ENCODE results near the gene INTS11.
A peak's percentile ranks its signal among the peaks of the same experiment; 100 is the strongest.

The INTS11 gene

GRCh38 chr1:1336931-1337792 lies 12.7 kb upstream of the INTS11 start:
- ATAC-seq (replicated peaks; ENCODE audit: extremely low read depth, poor library complexity, severe bottlenecking) (no peak), DNase-seq (ENCODE audit: low spot score in 2 of 2) (no peak)
- no peaks in the 10 kb centered on the region for H3K4me1 Mint-ChIP-seq
- peak overlapping the region; percentile 29 for H3K27ac Mint-ChIP-seq (ENCODE audit: low read depth)
- H3K27me3 Mint-ChIP-seq = no peaks in the 10 kb centered on the region
- H3K36me3 Mint-ChIP-seq (ENCODE audit: insufficient read depth) = peaks cover 10% of the 10 kb centered on the region
- no peak overlapping the region for H3K4me3 Mint-ChIP-seq
- H3K9me3 Mint-ChIP-seq = no peaks in the 10 kb centered on the region

GRCh38 chr1:1336446-1336845 lies 12.0 kb upstream of the INTS11 start:
- Mint-ChIP-seq H3K27me3 (no peaks in the 10 kb centered on the region), H3K4me1 (no peaks in the 10 kb centered on the region), H3K4me3 (no peak overlapping the region), H3K36me3 (ENCODE audit: insufficient read depth) (peaks cover 10% of the 10 kb centered on the region), H3K9me3 (no peaks in the 10 kb centered on the region), H3K27ac (ENCODE audit: low read depth) (no peak overlapping the region)
- ATAC-seq (replicated peaks; ENCODE audit: extremely low read depth, poor library complexity, severe bottlenecking) (no peak), DNase-seq (ENCODE audit: low spot score in 2 of 2) (no peak)

- no peak for ATAC-seq (replicated peaks; ENCODE audit: extremely low read depth, poor library complexity, severe bottlenecking)
- Mint-ChIP-seq H3K9me3 (no peaks in the 10 kb centered on the region), H3K4me1 (no peaks in the 10 kb centered on the region), H3K27ac (ENCODE audit: low read depth) (no peak overlapping the region), H3K27me3 (no peaks in the 10 kb centered on the region), H3K4me3 (no peak overlapping the region), H3K36me3 (ENCODE audit: insufficient read depth) (peaks cover 8% of the 10 kb centered on the region)
- no peak for DNase-seq (ENCODE audit: low spot score in 2 of 2)
These were observed 11.4 kb upstream of the INTS11 start for GRCh38 chr1:1335792-1336248.

GRCh38 chr1:1335283-1335682 lies 10.8 kb upstream of the INTS11 start:
- Mint-ChIP-seq H3K9me3 (no peaks in the 10 kb centered on the region), H3K4me3 (no peak overlapping the region), H3K27me3 (no peaks in the 10 kb centered on the region), H3K4me1 (no peaks in the 10 kb centered on the region), H3K36me3 (ENCODE audit: insufficient read depth) (peaks cover 8% of the 10 kb centered on the region), H3K27ac (ENCODE audit: low read depth) (no peak overlapping the region)
- no peak for DNase-seq (ENCODE audit: low spot score in 2 of 2)
- ATAC-seq (replicated peaks; ENCODE audit: extremely low read depth, poor library complexity, severe bottlenecking) = no peak

- no peaks in the 10 kb centered on the region for H3K27me3 Mint-ChIP-seq
- H3K4me3 Mint-ChIP-seq = no peak overlapping the region
- ATAC-seq (replicated peaks; ENCODE audit: extremely low read depth, poor library complexity, severe bottlenecking) = no peak
- H3K27ac Mint-ChIP-seq (ENCODE audit: low read depth) = no peak overlapping the region
- H3K9me3 Mint-ChIP-seq = no peaks in the 10 kb centered on the region
- no peak for DNase-seq (ENCODE audit: low spot score in 2 of 2)
- peaks cover 8% of the 10 kb centered on the region for H3K36me3 Mint-ChIP-seq (ENCODE audit: insufficient read depth)
- no peaks in the 10 kb centered on the region for H3K4me1 Mint-ChIP-seq
These were observed 10.4 kb upstream of the INTS11 start for GRCh38 chr1:1334835-1335234.

GRCh38 chr1:1333551-1334241 lies 9.2 kb upstream of the INTS11 start:
- H3K4me3 Mint-ChIP-seq = no peak overlapping the region
- ATAC-seq (replicated peaks; ENCODE audit: extremely low read depth, poor library complexity, severe bottlenecking) (no peak), DNase-seq (ENCODE audit: low spot score in 2 of 2) (no peak)
- peaks cover 8% of the 10 kb centered on the region for H3K36me3 Mint-ChIP-seq (ENCODE audit: insufficient read depth)
- no peaks in the 10 kb centered on the region for H3K27me3 Mint-ChIP-seq
- no peak overlapping the region for H3K27ac Mint-ChIP-seq (ENCODE audit: low read depth)
- H3K9me3 Mint-ChIP-seq = no peaks in the 10 kb centered on the region
- H3K4me1 Mint-ChIP-seq = no peaks in the 10 kb centered on the region

GRCh38 chr1:1332774-1333480 lies 8.5 kb upstream of the INTS11 start:
- peaks cover 5% of the 10 kb centered on the region for H3K36me3 Mint-ChIP-seq (ENCODE audit: insufficient read depth)
- no peak for ATAC-seq (replicated peaks; ENCODE audit: extremely low read depth, poor library complexity, severe bottlenecking)

GRCh38 chr1:1332031-1332755 lies 7.7 kb upstream of the INTS11 start:
- H3K27me3 Mint-ChIP-seq = no peaks in the 10 kb centered on the region
- H3K36me3 Mint-ChIP-seq (ENCODE audit: insufficient read depth) = peaks cover 7% of the 10 kb centered on the region
- H3K9me3 Mint-ChIP-seq = no peaks in the 10 kb centered on the region
- DNase-seq (ENCODE audit: low spot score in 2 of 2) (no peak), ATAC-seq (replicated peaks; ENCODE audit: extremely low read depth, poor library complexity, severe bottlenecking) (no peak)
- no peaks in the 10 kb centered on the region for H3K4me1 Mint-ChIP-seq
- H3K27ac Mint-ChIP-seq (ENCODE audit: low read depth) = no peak overlapping the region
- H3K4me3 Mint-ChIP-seq = no peak overlapping the region

More at GRCh38 chr1:1332774-1333480, 8.5 kb upstream of the INTS11 start:
- no peak for DNase-seq (ENCODE audit: low spot score in 2 of 2)
- no peaks in the 10 kb centered on the region for H3K9me3 Mint-ChIP-seq
- H3K27ac Mint-ChIP-seq (ENCODE audit: low read depth) = no peak overlapping the region
- H3K4me3 Mint-ChIP-seq = no peak overlapping the region
- H3K4me1 Mint-ChIP-seq = no peaks in the 10 kb centered on the region
- H3K27me3 Mint-ChIP-seq = no peaks in the 10 kb centered on the region

GRCh38 chr1:1331068-1331965 lies 6.9 kb upstream of the INTS11 start, which contains the start of gene TAS1R3:
Gene TAS1R3 (plus strand): TSS chr1:1331280. CDS start chr1:1331346, 66 bp downstream.
- H3K27ac Mint-ChIP-seq (ENCODE audit: low read depth) = no peak within 1 kb of the TSS
- H3K27me3 Mint-ChIP-seq = no peaks in the 10 kb centered on the region
- no peak within 1 kb of the TSS for H3K4me3 Mint-ChIP-seq
- no peak for ATAC-seq (replicated peaks; ENCODE audit: extremely low read depth, poor library complexity, severe bottlenecking)
- H3K9me3 Mint-ChIP-seq = no peaks in the 10 kb centered on the region
- H3K4me1 Mint-ChIP-seq = peaks cover 2% of the 10 kb centered on the region
- peaks cover 7% of the 10 kb centered on the region for H3K36me3 Mint-ChIP-seq (ENCODE audit: insufficient read depth)
- no peak for DNase-seq (ENCODE audit: low spot score in 2 of 2)

- H3K9me3 Mint-ChIP-seq = no peaks in the 10 kb centered on the region
These were observed 6.1 kb upstream of the INTS11 start for GRCh38 chr1:1330366-1331067.

More at GRCh38 chr1:1330366-1331067, 6.1 kb upstream of the INTS11 start:
- H3K4me1 Mint-ChIP-seq = peaks cover 6% of the 10 kb centered on the region
- no peak overlapping the region for H3K4me3 Mint-ChIP-seq
- no peak overlapping the region for H3K27ac Mint-ChIP-seq (ENCODE audit: low read depth)
- no peak for ATAC-seq (replicated peaks; ENCODE audit: extremely low read depth, poor library complexity, severe bottlenecking)
- H3K36me3 Mint-ChIP-seq (ENCODE audit: insufficient read depth) = peaks cover 12% of the 10 kb centered on the region
- no peaks in the 10 kb centered on the region for H3K27me3 Mint-ChIP-seq
- no peak for DNase-seq (ENCODE audit: low spot score in 2 of 2)

Measured in central memory CD8-positive, alpha-beta T cell (primary cell).